CD4-positive, alpha-beta T cell treated with Interleukin-10 for 1 hour (primary cell): ENCODE results near the gene CCDC86.

Experiments
- DNase-seq: peaks from one replicate; pipeline ENCODE4 v3.0.0-alpha.2; 2020

CCDC86 gene

GRCh38 chr11:60870733-60871377 is 28.9 kb downstream of the CCDC86 start:
- no peak for DNase-seq

GRCh38 chr11:60871378-60872061 is 29.6 kb downstream of the CCDC86 start:
- peak; percentile 13 for DNase-seq

- no peak for DNase-seq
Observed at GRCh38 chr11:60872124-60872960, 30.4 kb downstream of the CCDC86 start.

- DNase-seq = no peak
Observed at GRCh38 chr11:60872961-60873524, 31.1 kb downstream of the CCDC86 start.

- DNase-seq = no peak
Observed at GRCh38 chr11:60873533-60873932, 31.6 kb downstream of the CCDC86 start.

GRCh38 chr11:60874421-60875365 is 32.8 kb downstream of the CCDC86 start:
- no peak for DNase-seq

- no peak for DNase-seq
Observed at GRCh38 chr11:60875366-60876167, 33.7 kb downstream of the CCDC86 start.

GRCh38 chr11:60876168-60876485 is 34.2 kb downstream of the CCDC86 start:
- DNase-seq = no peak

GRCh38 chr11:60878245-60879101 is 36.6 kb downstream of the CCDC86 start:
- no peak for DNase-seq

GRCh38 chr11:60879104-60879503 is 37.2 kb downstream of the CCDC86 start:
- no peak for DNase-seq

GRCh38 chr11:60879971-60880588 is 38.2 kb downstream of the CCDC86 start:
- no peak for DNase-seq

GRCh38 chr11:60880643-60881282 is 38.9 kb downstream of the CCDC86 start:
- no peak for DNase-seq

GRCh38 chr11:60887556-60887955 is 45.6 kb downstream of the CCDC86 start:
- DNase-seq = peak; percentile 46

GRCh38 chr11:60889869-60890311 is 48.0 kb downstream of the CCDC86 start:
- DNase-seq = no peak

GRCh38 chr11:60890696-60891095 is 48.8 kb downstream of the CCDC86 start:
- no peak for DNase-seq

- no peak for DNase-seq
Observed at GRCh38 chr11:60891103-60891741, 49.3 kb downstream of the CCDC86 start.

- DNase-seq = no peak
Observed at GRCh38 chr11:60895687-60896086, 53.8 kb downstream of the CCDC86 start.

- no peak for DNase-seq
Observed at GRCh38 chr11:60897496-60897895, 55.6 kb downstream of the CCDC86 start.
